HG02571 (cell line): ENCODE results near the gene TBC1D23.
"Not testable (repeated sequence)": the region's sequence is repeated elsewhere in the genome, so short reads cannot be mapped to it uniquely, and the experiment has no call there.

Experiments used
- ATAC-seq: cut with Tn5 transposase; IDR thresholded peaks from one replicate; pipeline ENCODE4 v1.9.1; 2021; ENCODE audit warnings: mild to moderate bottlenecking, moderate library complexity; ENCODE audit not compliant: unreplicated experiment

TBC1D23 gene

DNA sequence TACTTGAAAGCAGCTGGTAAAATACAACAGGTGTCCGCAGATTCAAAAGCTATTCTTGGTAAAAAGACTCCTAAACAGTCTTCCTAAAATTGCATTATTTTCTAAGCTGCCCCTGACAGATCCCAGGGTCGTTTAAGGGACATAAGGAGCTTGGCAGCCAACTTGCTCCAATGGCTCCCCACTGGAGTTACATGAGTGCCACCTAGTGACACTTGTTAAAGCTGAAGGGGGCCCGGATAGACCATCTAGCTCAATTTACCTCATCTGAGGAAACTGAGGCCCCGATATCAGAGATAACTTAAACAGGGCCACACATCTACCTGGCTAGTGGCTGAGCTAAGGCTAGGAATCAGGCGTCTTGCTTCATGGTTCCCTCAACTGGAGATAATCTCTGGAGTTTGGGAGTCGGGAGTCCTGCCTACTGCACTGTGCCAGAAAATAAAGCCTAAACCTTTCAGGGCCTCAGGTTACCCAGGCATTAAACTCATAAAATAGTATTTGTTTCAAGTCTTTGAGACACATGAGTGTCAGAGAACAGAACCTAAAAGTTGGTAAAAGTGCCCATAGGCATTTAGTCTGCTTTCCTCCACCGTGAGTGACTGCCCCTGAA lies 6.5 kb upstream of the TBC1D23 start:
- ATAC-seq = no peak

DNA sequence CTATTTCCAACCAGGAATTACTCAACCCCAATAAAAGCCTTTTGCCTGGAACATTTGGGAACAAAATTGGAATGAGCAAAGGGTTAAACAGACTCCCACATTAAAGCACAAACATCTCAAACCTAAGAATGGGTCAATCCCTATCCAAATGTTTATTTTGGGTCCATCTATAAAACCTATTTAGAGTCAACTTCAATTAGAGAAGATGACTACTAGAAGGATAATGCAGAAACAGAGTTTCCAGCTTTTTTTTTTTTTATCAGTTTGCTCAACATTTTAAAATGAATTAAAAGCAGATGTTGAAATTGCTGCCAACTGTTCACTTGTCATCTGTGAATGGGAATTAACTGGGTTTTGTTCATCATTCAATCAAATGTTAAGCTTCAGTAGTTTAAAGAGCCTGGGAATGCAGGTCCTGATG lies 4.1 kb upstream of the TBC1D23 start:
- no peak for ATAC-seq

DNA sequence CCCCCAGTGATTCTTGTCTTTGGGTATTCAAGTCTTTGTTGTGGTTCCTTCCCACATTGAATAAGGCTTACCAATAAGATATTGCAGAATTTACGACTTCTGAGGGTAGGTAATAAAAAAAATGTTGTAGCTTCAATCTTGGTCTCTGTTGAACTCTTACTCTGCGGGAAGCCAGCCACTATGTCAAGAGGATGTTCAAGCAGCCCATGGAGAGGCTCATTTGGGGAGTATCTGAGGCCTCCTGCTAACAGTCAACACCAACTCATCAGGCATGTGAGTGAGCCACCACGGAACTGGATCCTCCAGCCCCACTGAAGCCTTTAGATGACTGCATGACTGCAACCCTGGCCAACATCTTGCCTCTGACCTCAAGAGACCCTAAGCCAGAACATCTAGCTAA lies 3.2 kb upstream of the TBC1D23 start:
- no peak for ATAC-seq

DNA sequence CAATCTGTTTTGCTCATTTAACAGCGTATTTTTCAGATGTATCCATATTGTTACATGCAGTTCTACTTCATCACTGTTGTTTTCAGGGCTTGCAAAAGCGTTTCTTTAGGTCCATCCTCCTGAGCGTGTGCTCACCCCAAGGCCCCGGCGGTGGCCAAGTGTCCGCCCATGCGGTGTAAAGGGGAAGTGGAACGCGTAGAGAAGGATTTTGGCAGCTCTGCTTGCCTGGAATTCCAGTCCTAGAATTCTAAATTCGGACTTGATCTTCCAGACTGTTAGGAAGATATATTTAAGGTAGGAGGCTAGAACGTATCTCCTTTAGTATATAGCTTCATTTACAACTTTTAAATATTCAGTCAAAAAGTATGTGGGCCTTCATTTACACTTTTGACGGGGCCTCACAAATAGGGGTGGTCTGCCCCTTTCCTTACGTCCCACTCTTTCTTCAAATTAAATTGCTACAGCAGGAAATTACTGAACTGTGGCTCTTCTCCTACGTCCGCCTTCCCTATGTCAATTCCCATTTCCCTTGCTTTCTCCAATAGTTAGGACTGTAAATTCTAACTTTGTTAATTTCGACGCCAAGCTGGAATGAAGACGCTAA lies 609 bp upstream of the TBC1D23 start:
- ATAC-seq = no peak

DNA sequence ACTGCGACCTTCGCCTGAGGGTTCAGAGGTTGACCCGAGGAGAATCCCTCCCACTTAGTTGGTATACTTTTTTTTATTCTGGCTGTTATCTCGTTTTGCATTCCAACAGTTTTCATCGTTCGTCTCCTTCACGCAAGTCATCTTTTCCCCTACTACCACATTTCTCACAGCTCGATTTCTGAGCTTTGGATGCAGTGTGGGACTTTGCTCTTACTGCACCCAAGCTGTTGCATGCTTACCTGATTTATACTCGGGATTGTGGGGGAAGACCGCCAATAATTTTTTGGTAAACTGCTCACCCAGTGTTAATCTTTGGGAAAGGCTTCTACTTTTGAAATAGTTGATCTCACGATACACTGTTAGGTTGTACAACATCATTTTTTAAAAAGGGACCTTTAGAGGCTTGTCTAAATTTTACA lies 702 bp downstream of the TBC1D23 start:
- ATAC-seq = no peak

DNA sequence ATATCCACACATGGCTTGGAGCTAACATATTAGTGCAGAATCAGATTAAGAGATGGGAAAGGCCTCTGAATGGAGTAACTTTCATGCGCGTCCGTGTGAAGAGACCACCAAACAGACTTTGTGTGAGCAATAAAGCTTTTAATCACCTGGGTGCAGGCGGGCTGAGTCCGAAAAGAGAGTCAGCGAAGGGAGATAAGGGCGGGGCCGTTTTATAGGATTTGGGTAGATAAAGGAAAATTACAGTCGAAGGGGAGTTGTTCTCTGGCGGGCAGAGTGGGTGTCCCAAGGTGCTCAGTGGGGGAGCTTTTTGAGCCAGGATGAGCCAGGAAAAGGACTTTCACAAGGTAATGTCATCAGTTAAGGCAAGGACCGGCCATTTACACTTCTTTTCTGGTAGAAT lies 2.1 kb downstream of the TBC1D23 start:
- not testable (repeated sequence) for ATAC-seq

DNA sequence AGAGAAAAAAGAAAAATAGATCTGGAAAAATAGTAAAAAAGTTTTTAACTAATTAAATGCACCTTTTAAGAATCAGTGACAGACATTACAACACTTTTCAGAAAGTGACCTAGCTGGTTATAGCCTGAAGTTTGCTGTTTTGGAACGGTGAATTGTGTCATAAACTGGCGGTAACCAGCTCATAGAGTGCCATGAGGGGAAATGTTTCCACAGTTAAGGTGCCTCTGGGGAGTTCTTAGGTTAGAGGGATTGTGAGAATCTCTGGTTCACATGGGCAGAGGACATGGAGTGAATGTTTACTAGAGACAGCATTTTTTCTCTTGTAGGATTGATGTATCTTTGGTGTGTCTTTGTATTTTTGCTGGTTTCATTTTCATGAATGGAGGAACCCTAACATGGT lies 2.8 kb downstream of the TBC1D23 start:
- ATAC-seq = no peak

DNA sequence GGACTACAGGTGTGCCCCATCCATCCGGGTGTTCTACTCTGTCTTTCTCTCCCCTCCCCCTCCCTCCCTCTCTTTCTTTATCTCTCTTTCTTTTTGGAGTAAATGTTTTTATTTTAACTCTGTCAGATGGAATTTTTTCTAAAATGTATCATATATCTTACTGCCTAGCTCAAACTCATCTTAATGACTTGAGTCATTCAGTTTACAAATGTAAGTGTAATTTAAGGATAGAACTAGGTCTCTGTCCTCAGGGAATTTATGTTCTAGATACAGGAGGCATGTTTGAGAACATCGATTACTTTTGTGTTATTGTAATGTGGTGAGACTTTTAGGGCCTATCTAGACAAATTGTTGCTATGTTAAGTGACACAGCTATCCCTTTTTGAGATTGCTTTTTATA lies 3.5 kb downstream of the TBC1D23 start:
- ATAC-seq = no peak

DNA sequence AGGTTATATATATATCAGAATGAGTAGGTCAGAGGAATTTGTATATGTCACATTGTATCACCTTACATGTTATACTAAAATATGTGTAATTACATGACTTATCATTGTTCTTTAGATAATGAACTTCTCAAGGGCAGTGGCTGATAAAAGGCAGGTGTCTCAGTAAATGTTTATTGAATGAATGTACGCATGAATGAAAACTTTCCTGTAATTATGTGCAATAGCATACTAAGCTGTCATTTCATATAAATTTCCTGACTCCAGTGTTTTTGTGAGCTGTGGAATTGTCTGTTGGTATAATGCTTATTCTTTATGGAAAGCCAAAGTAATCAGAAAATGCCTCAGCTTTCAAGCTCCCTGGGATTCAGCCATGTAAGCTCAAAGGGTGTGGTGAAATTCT lies 4.2 kb downstream of the TBC1D23 start:
- no peak for ATAC-seq

DNA sequence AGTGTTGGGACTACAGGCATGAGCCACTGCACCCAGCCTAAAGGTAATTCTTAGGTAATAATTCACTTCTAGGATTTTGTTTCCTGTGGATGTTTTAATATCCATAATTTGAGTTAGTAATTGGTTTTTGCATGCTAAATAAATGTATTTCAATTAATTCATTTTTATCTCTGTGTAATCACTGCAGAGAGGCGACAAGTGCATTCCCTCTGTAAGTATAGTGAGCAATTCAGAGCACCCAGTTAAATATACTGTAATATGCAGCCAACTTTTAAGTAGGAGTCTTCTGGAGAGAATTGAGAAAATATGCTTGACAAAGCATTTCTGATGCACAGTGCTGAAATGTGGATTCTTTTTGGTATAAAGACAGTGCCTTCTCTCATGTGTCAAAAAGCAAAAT lies 5.7 kb downstream of the TBC1D23 start:
- no peak for ATAC-seq

DNA sequence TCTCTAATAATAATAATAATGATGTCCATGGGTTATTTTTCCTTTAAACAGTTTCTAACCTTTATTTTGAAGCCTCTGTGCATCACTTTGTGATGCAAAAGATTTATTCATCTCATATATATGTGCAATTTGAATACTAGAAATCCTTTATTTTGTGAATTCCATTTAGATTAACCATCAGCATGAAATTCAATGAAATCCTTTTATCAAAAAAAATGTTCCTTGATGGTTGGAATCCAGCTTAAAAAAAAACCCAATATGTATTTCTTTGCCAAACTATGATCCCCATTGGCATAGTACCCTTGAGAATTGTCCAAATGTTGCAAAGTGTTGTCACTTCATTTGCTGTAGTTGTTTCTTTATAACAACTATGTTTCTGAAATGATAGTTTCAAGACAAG lies 7.4 kb downstream of the TBC1D23 start:
- ATAC-seq = no peak

DNA sequence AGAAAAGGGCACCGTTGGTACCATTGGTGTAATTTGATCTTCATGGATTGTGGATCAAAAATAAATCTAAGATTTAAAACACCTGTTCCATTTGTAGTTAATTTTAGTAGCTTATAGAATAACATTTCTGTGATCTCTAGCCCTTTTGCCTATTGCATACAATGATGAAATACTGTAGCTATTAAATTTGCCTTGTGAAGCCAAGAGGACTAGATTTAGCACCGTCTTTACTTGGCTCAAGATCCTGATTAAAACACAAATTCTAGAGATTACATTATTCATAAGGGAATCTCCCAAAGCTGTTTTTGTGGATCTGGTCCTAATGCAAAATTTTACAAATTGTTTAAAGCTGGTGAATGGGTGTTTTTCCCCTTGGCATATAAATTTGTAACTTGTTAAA lies 8.2 kb downstream of the TBC1D23 start:
- ATAC-seq = no peak

DNA sequence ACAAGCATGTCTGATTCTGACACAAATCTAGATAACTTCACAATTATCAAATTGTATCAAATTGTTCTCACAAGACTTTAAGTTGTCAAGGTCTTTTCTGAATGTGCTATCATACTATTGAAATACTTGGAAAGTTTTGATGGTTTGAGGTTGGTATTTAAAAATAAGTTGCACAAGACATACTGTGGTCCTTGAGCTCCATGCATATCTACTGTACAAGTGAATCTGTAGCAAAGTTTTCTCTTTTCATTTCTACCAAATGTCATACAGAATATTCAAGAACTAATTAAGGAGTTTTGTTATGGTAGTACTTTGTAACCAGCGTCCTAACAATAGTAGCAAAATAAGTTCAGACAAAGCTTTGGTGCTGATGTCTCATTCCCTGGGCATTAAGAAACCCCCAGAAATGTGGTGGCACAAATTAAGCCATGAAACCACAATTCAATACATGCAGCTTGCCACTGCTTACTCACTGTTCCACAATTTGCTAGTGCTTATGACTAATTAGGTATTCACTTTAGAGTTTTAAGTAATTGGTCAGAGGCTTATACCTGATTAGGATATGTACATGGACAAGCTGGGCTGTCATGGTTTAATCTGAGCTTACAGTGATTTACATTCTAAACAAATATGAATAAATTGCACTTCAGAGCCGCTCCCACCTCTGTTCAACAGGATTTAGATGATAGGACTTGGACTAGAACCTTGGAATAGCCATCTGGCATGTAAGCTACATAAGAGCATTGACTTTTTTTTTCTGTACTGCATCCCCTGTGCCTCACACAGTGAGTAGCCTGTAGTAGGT lies 8.8 kb downstream of the TBC1D23 start:
- ATAC-seq = no peak

DNA sequence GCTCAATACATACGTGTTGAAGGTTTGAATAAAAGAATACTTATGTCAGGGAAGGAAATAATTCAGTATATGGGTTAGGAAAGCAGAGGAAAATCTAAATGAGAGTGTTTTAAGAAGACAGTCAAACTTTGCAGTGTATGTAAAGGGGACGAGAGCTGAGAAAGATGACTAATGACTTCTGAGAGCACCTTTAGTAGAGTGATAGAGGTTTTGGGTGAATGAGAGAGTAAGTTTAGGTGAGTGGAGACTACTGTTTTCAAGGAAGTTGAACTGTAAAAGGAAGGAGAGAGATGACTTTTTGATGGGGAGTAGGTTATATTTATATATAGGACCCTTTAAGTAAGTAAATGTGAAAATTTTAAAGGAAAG lies 9.4 kb downstream of the TBC1D23 start:
- no peak for ATAC-seq

DNA sequence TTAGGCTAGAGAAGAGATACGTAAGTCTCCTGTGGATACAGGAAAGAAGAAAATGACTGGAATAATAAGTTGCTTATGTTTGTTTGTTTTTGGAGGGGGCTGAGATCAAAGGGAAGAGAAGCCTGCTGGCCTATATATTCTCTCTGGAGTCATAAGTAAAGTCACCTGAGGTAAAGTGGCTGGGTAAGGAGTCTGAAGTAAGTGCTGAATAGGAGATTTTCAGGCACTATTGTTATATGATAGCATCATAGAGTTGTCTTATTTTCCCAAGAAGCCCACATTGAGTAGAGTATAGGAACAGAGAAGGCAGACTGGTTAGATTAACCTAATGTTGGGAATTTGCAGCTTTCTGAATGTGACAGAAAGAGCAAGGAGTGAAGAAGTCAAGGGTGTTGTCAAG lies 10.7 kb downstream of the TBC1D23 start:
- ATAC-seq = no peak

DNA sequence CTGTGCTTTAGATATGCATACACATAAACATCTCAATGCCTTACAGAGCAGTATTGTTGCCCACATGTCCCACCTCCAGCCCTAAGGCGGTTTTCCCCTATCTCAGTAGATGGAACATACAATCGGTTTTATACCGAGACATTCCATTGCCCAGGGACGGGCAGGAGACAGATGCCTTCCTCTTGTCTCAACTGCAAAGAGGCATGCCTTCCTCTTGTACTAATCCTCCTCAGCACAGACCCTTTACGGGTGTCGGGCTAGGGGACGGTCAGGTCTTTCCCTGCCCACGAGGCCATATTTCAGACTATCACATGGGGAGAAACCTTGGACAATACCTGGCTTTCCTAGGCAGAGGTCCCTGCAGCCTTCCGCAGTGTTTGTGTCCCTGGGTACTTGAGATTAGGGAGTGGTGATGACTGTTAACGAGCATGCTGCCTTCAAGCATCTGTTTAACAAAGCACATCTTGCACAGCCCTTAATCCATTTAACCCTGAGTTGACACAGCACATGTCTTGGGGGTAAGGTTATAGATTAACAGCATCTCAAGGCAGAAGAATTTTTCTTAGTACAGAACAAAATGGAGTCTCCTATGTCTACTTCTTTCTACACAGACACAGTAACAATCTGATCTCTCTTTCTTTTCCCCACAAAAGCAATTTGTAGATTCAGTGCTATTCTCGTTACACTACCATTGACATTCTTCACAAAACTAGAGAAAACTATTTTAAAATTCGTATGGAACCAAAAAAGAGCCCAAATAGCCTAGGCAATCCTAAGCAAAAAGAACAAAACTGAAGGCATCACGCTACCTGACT lies 12.2 kb downstream of the TBC1D23 start:
- not testable (repeated sequence) for ATAC-seq

DNA sequence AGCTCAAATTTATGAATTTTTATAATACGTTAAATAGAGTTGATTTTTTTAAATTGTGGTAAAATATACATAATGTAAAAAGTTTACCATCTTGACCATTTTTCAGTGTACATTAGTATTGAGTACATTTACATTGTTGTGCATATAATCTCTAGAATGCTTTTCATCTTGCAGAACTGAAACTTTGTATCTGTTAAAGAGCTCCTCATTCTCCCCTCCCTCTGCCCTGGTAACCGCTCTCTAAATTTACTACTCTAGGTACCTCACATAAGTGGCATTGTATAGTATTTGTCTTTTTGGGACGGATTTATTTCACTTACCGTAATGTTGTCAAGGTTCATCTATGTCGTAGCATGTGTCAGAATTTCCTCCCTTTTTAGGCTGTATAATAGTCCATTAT lies 13.6 kb downstream of the TBC1D23 start:
- ATAC-seq = no peak

DNA sequence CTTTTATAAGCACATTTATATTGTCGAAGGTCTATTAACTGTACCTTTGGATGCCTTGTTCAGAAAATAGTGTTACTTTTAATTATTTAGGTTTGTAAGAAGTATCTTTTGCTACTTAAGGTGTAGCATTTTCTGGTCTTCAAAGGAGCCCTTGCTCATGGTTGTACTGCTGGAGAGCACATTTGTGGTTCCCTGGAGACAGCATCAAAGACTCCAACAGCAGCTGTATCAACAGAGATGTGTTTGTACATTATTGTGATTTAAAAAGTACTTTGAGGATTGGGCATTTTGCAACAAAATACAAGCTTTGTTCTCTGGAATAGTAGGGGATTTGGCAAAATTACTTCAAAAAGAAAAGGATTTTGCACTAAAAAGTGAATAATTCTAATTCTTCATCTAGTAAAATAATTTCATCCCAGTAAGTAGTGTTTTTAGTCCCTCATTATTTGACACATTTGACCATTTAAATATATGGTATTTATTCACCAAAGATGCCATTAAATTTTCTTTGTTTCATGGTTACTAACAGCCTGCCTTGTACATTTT lies 16.5 kb downstream of the TBC1D23 start:
- ATAC-seq = no peak

DNA sequence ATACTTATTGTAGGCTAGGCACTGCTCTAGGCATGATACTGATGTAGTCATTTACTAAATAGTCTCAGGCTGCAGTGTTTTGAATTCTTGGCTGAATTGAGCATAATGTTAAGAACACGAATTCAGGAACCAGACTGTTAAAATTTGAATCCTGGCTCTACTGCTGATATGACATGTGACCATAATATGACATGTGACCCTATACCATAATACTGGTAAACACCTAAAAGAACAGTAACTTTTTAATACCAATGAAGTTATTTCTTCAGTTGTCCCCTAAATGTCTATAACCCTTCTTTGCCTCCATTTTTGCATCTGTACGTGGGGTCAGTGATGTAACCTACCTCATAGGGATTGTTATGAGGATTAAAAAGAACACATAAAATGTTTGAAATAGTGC lies 18.1 kb downstream of the TBC1D23 start:
- ATAC-seq = no peak

DNA sequence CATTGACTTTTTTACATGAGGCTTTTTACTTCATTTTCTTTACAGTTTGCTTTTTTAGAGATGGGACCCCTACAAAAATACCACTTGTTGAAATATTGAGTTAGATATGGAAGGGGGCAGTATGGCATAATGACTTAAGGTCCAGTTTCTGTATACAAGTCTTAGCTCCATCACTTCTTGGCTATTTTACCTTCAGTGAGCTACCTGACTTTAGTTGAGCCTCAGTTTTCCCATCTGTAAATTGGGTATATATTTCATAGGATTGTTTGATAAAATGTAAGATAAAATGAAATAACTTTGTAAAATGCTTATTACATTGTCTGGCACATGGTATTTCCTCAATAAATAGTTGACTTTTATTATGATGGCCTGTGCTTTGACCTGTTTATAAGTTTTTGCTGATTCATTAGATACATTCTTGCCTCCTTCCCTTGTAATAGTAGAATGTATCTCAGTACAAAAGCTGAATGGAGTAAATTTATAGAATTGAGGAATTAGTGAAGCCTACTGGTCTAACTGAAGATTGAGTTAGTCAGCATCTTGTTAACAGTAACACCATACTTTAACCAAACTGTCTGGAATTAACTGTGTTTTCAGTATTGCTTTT lies 27.6 kb downstream of the TBC1D23 start:
- no peak for ATAC-seq

DNA sequence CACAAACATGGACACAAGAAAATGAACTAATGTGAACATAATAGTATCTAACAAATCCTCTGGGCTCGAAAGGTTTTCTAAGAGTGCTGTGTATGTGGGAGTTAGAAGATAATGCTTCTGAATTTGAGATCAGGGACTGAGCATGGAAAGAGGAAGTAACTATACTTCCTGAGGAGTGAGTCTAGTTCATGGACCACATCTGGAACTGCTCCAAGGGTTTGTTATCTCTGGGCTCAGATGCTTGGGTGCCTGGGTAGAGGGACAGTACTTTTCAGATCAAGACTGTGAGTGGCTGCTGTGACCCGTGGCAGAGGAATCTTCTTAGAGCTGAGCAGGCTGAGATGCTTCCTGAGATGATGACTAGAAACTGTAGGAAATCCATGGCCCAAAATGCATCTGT lies 28.5 kb downstream of the TBC1D23 start:
- ATAC-seq = no peak
